IMR-90 (cell line): ENCODE results near the gene ESYT1. TPM values are rescaled to one million over a fixed set of nuclear protein-coding genes. Genes with fewer than 3 reads are reported as not detected.

Source experiments
- ATAC-seq: fragments of 200-7000 bp; cut with Tn5 transposase; 2 replicates; pipeline ENCODE4 v1.9.1; 2020; ENCODE audit warnings: low read depth, mild to moderate bottlenecking, moderate library complexity
- BruUV-seq: library from RNA; stranded (reverse); fragments of 400-500 nt; replicated peaks from 2 replicates; lab custom pipeline; 2021; lab: Mats Ljungman, UMichigan
- CTCF ChIA-PET: fragments of 300-600 bp; formaldehyde crosslinking; extraction: SDS; loops from one replicate; lab custom pipeline; 2021; ENCODE audit warnings: antibody characterized with exemption; lab: Yijun Ruan, JAX
- POLR2A ChIA-PET: fragments of 300-600 bp; sonication (Branson Sonifier 250); formaldehyde crosslinking; loops from one replicate; lab custom pipeline; 2022; ENCODE audit warnings: antibody characterized with exemption; ENCODE audit not compliant: unreplicated experiment; lab: Charles Lee
- DNase-seq: peaks from one replicate; pipeline ENCODE4 v3.0.0; 2013
- H2AFZ ChIP-seq: replicated peaks from 2 replicates; pipeline ENCODE3; 2013; ENCODE audit warnings: low read length, mild to moderate bottlenecking; ENCODE audit not compliant: poor library complexity
- H2AK5ac ChIP-seq: 2 replicates; pipeline ENCODE4 v1.6.1; 2013; ENCODE audit warnings: low read depth, low read length, inconsistent platforms
- H2AK9ac ChIP-seq: replicated peaks from 2 replicates; pipeline ENCODE3; 2013; ENCODE audit warnings: mild to moderate bottlenecking, low read depth, low read length, moderate library complexity; ENCODE audit not compliant: poor library complexity
- H2BK120ac ChIP-seq: 2 replicates; pipeline ENCODE4 v1.6.1; 2013; ENCODE audit warnings: low read depth, low read length, inconsistent platforms
- H2BK15ac ChIP-seq: 3 replicates; pipeline ENCODE4 v1.6.1; 2013; ENCODE audit warnings: low read depth, low read length, inconsistent platforms
- H2BK20ac ChIP-seq: 2 replicates; pipeline ENCODE4 v1.6.1; 2013; ENCODE audit warnings: low read depth, mild to moderate bottlenecking, inconsistent platforms, low read length, moderate library complexity
- H2BK5ac ChIP-seq: 2 replicates; pipeline ENCODE4 v1.6.1; 2013; ENCODE audit warnings: mild to moderate bottlenecking, low read depth, low read length, inconsistent platforms; ENCODE audit not compliant: poor library complexity, severe bottlenecking
- H3K14ac ChIP-seq: replicated peaks from 2 replicates; pipeline ENCODE4 v1.6.1; 2013; ENCODE audit warnings: low read depth, low read length, inconsistent platforms
- H3K18ac ChIP-seq: 2 replicates; pipeline ENCODE4 v1.6.1; 2013; ENCODE audit warnings: low read depth, low read length, control low read depth
- H3K23ac ChIP-seq: 2 replicates; pipeline ENCODE4 v1.6.1; 2013; ENCODE audit warnings: low read depth, low read length, inconsistent platforms
- H3K27ac ChIP-seq: 2 replicates; pipeline ENCODE4 v1.5.1; 2013; ENCODE audit warnings: mild to moderate bottlenecking, control low read depth, low read length; ENCODE audit not compliant: insufficient read depth
- H3K27me3 ChIP-seq: 2 replicates; pipeline ENCODE4 v1.6.1; 2013; ENCODE audit warnings: low read length; ENCODE audit not compliant: control insufficient read depth, insufficient read depth
- H3K36me3 ChIP-seq: 2 replicates; pipeline ENCODE4 v1.6.1; 2013; ENCODE audit warnings: low read length, mixed read lengths; ENCODE audit not compliant: control insufficient read depth, insufficient read depth
- H3K4ac ChIP-seq: 2 replicates; pipeline ENCODE4 v1.6.1; 2013; ENCODE audit warnings: low read depth, low read length, inconsistent platforms
- H3K4me1 ChIP-seq: 2 replicates; pipeline ENCODE4 v1.6.1; 2013; ENCODE audit warnings: low read length, mixed read lengths; ENCODE audit not compliant: control insufficient read depth, insufficient read depth
- H3K4me2 ChIP-seq: 2 replicates; pipeline ENCODE4 v1.6.1; 2013; ENCODE audit warnings: low read depth, mild to moderate bottlenecking, control low read depth, low read length, moderate library complexity
- H3K4me3 ChIP-seq: 2 replicates; pipeline ENCODE4 v1.5.1; 2013; ENCODE audit warnings: low read depth, mild to moderate bottlenecking, control low read depth, low read length, moderate library complexity; ENCODE audit not compliant: insufficient read depth
- H3K56ac ChIP-seq: 2 replicates; pipeline ENCODE4 v1.6.1; 2013; ENCODE audit warnings: low read length, inconsistent platforms; ENCODE audit not compliant: insufficient read depth; ENCODE audit errors: extremely low read depth
- H3K79me1 ChIP-seq, 2 experiments: 2 replicates each; pipeline ENCODE4 v1.6.1; 2013; ENCODE audit warnings: low read length in 2 of 2, inconsistent platforms in 1 of 2, low read depth in 1 of 2
- H3K9ac ChIP-seq: 2 replicates; pipeline ENCODE4 v1.6.1; 2013; ENCODE audit warnings: low read depth, low read length, control low read depth
- H3K9me1 ChIP-seq: 2 replicates; pipeline ENCODE4 v1.6.1; 2013; ENCODE audit warnings: low read length, inconsistent platforms; ENCODE audit not compliant: insufficient read depth
- H3K9me3 ChIP-seq: 2 replicates; pipeline ENCODE4 v1.6.1; 2013; ENCODE audit warnings: low read length; ENCODE audit not compliant: control insufficient read depth, insufficient read depth
- H4K20me1 ChIP-seq: 2 replicates; pipeline ENCODE4 v1.6.1; 2013; ENCODE audit warnings: low read length, inconsistent platforms; ENCODE audit not compliant: insufficient read depth
- H4K5ac ChIP-seq: 2 replicates; pipeline ENCODE4 v1.6.1; 2013; ENCODE audit warnings: mild to moderate bottlenecking, low read depth, low read length, control low read depth
- H4K8ac ChIP-seq, 2 experiments: 2 replicates each; pipeline ENCODE4 v1.6.1; 2013; ENCODE audit warnings: low read depth in 2 of 2, low read length in 2 of 2, control low read depth in 1 of 2, inconsistent platforms in 1 of 2
- H4K91ac ChIP-seq: 2 replicates; pipeline ENCODE4 v1.6.1; 2013; ENCODE audit warnings: low read depth, low read length, inconsistent platforms; ENCODE audit not compliant: insufficient read depth
- CEBPB ChIP-seq: IDR thresholded peaks from 2 replicates; pipeline ENCODE4 v1.6.1; 2012; ENCODE audit warnings: low read depth, low read length, improper control_type of control experiment
- CHD1 ChIP-seq: IDR thresholded peaks from 2 replicates; pipeline ENCODE4 v1.6.1; 2012; ENCODE audit warnings: low read depth, low read length, improper control_type of control experiment
- CTCF ChIP-seq: conservative IDR thresholded peaks from 2 replicates; pipeline ENCODE4 v1.5.1; 2012; ENCODE audit warnings: mild to moderate bottlenecking, low read depth, low read length, improper control_type of control experiment
- ELK1 ChIP-seq: fragments of 150-350 bp; IDR thresholded peaks from 2 replicates; pipeline ENCODE4 v1.6.1; 2016; ENCODE audit warnings: low read depth, mild to moderate bottlenecking, low read length, moderate library complexity, borderline replicate concordance
- RAD21 ChIP-seq: IDR thresholded peaks from 2 replicates; pipeline ENCODE4 v1.6.1; 2012; ENCODE audit warnings: low read length, improper control_type of control experiment
- RCOR1 ChIP-seq: IDR thresholded peaks from 2 replicates; pipeline ENCODE4 v1.6.1; 2012; ENCODE audit warnings: mild to moderate bottlenecking, low read length, improper control_type of control experiment; ENCODE audit not compliant: insufficient replicate concordance
- RFX5 ChIP-seq: IDR thresholded peaks from 2 replicates; pipeline ENCODE4 v1.8.0; 2012; ENCODE audit warnings: low read depth, mild to moderate bottlenecking, low read length, moderate library complexity
- USF2 ChIP-seq: fragments of 150-350 bp; IDR thresholded peaks from 2 replicates; pipeline ENCODE4 v1.6.1; 2017; ENCODE audit warnings: mild to moderate bottlenecking, antibody characterized with exemption, low read length, low read depth
- WGBS, 2 experiments: methylation state at CpG; one replicate each; pipeline versions ENCODE4 v1.1.5 to v1.1.7; 2013; ENCODE audit warnings: missing lambda C conversion rate in 2 of 2; ENCODE audit not compliant: insufficient read length in 1 of 2; ENCODE audit errors: extremely low coverage in 2 of 2; 5-methylcytosine and 5-hydroxymethylcytosine counted together
- dilution Hi-C: fragments of 300-500 bp; cut with HindIII; formaldehyde crosslinking; loops from one replicate; pipeline ENCODE4 v1.14.3; 2018; ENCODE audit warnings: low sequenced_read_pairs; ENCODE audit not compliant: unreplicated experiment
- in situ Hi-C: fragments of 300-500 bp; cut with MboI; formaldehyde crosslinking; loops from 3 replicates; pipeline ENCODE4 v1.14.3; 2019; ENCODE audit warnings: low sequenced_read_pairs, inconsistent platforms, mixed read lengths
- intact Hi-C: fragments of 100-400 bp; cut with micrococcal nuclease; formaldehyde crosslinking; loops from 2 replicates; pipeline ENCODE4 v1.10.0; 2022
- polyA plus RNA-seq, 3 experiments: library from polyadenylated mRNA; depleted of rRNA; stranded (reverse); fragments of >200 nt; gene quantifications; 2 replicates each; pipeline ENCODE4 v1.2.3, GENCODE V29; 2012; ENCODE audit warnings: low replicate concordance in 1 of 3
- total RNA-seq: library from RNA; depleted of rRNA; stranded (reverse); fragments of >200 nt; gene quantifications from 2 replicates; pipeline ENCODE4 v1.2.3, GENCODE V29; 2012

Gene ESYT1
- total and polyA plus RNA-seq, 2 of the 4 experiments (the other 2 are of a cell fraction), result 150 to 153 TPM

GRCh38 chr12:56162468-56163290, 34.6 kb downstream of the ESYT1 start:
- Histone ChIP-seq H4K8ac (no peak overlapping the region), H2BK120ac (no peak overlapping the region), H3K18ac (no peak overlapping the region), H3K4ac (no peak overlapping the region), H2AK5ac (no peak overlapping the region), H3K36me3 (peaks cover 73% of the 10 kb centered on the region), H3K4me2 (no peak overlapping the region), H3K4me1 (peaks cover 13% of the 10 kb centered on the region), H3K56ac (no peak overlapping the region), H4K91ac (no peak overlapping the region), H3K9me3 (no peaks in the 10 kb centered on the region), H3K27ac (no peak overlapping the region), H3K23ac (0 out of 2 replicates have a peak overlapping the region, but pooled peaks have one; percentile 3), H3K79me1 (peaks cover 14 to 45% of the 10 kb centered on the region in 2 experiments), H3K9me1 (no peaks in the 10 kb centered on the region; the same call in 1 of the 2 replicates), H2BK20ac (no peak overlapping the region), H3K14ac (no peak overlapping the region), H3K27me3 (no peaks in the 10 kb centered on the region), H2BK15ac (no peak overlapping the region), H4K20me1 (peaks cover 69% of the 10 kb centered on the region), H3K4me3 (no peak overlapping the region), H4K5ac (no peak overlapping the region), H3K9ac (no peak overlapping the region), H2BK5ac (no peak overlapping the region), H2AFZ (no peak overlapping the region), H2AK9ac (peak overlapping the region; percentile 35)
- intact Hi-C loops, result no loop called here
- in situ Hi-C loops, result no loop called here
- POLR2A ChIA-PET, result interaction anchor here (0.6 to 1.7 kb wide), 4 partner anchors 13 to 43 kb away, joined by 3 to 7 read pairs (median 5); no protein-coding TSS in a partner anchor
- TF ChIP-seq RFX5 (no peak), CHD1 (no peak), ELK1 (no peak), RCOR1 (no peak), CEBPB (no peak), USF2 (no peak), RAD21 (no peak), CTCF (no peak)
- DNase-seq, result no peak
- dilution Hi-C loops, result no loop called here
- ATAC-seq, result no peak
- CTCF ChIA-PET, result interaction anchor here (0.5 to 2.0 kb wide), 2 partner anchors 23 to 27 kb away, joined by 4 to 8 read pairs; partner anchors contain the start of gene SMARCC2
- BruUV-seq, result TSS peak; percentile 91
- no CpG with 5 or more reads among the region's 11 CpGs for WGBS, 2 experiments
